A549 (cell line): ENCODE measurements around the gene CD109. TPM values are rescaled to one million over a fixed set of nuclear protein-coding genes. Genes with fewer than 3 reads are reported as not detected.

ENCODE experiments used
- ATAC-seq, 2 experiments: fragments of 200-7000 bp in 1 of 2; fragments of >200 bp in 1 of 2; cut with Nextera tagmentation in 1 of 2; cut with Tn5 transposase in 1 of 2; 3 replicates each; pipeline versions ENCODE4 v1.8.0 to v1.9.1; 2018 to 2020; ENCODE audit warnings: mild to moderate bottlenecking in 1 of 2, moderate library complexity in 1 of 2
- CTCF ChIA-PET: fragments of 300-600 bp; sonication (Branson Sonifier 250); formaldehyde crosslinking; extraction: SDS; loops from one replicate; lab custom pipeline; 2021; ENCODE audit warnings: antibody characterized with exemption, inconsistent platforms; lab: Yijun Ruan, JAX
- POLR2A ChIA-PET: fragments of 350-600 bp; formaldehyde crosslinking; extraction: SDS; loops from one replicate; lab custom pipeline; 2021; ENCODE audit warnings: antibody characterized with exemption, inconsistent platforms; lab: Yijun Ruan, JAX
- DNase-seq, 2 experiments: peaks; one replicate each; pipeline versions ENCODE4 v3.0.0 to v3.0.0-alpha.2; 2011 to 2016; ENCODE audit warnings: low read depth in 1 of 2, low spot score in 1 of 2
- FAIRE-seq: peaks from 2 replicates; lab custom pipeline; 2011; peaks lifted over from hg19 to GRCh38; lab: Jason Lieb, UNC
- H3K27ac ChIP-seq, 2 experiments: fragments of >200 bp; sonication (Bioruptor Twin); formaldehyde crosslinking; 3 replicates each; pipeline ENCODE4 v1.5.1; 2016 to 2017
- H3K4me1 ChIP-seq: fragments of >200 bp; sonication (Bioruptor Twin); formaldehyde crosslinking; 3 replicates; pipeline ENCODE4 v1.6.1; 2016
- H3K4me2 ChIP-seq: fragments of >200 bp; sonication (Bioruptor Twin); formaldehyde crosslinking; 3 replicates; pipeline ENCODE4 v1.6.1; 2016
- H3K4me3 ChIP-seq: fragments of >200 bp; sonication (Bioruptor Twin); formaldehyde crosslinking; 3 replicates; pipeline ENCODE4 v1.5.1; 2016
- H3K9me3 ChIP-seq: fragments of >200 bp; sonication (Bioruptor Twin); formaldehyde crosslinking; 3 replicates; pipeline ENCODE4 v1.6.1; 2016
- CBX2 ChIP-seq: fragments of 200-600 bp; sonication (generic); IDR thresholded peaks from 2 replicates; pipeline ENCODE4 v1.6.1; 2016; ENCODE audit warnings: low read depth, mild to moderate bottlenecking, borderline replicate concordance
- CBX8 ChIP-seq: fragments of 200-600 bp; sonication (generic); IDR thresholded peaks from 2 replicates; pipeline ENCODE4 v1.6.1; 2016
- CHD2 ChIP-seq: fragments of 150-350 bp; IDR thresholded peaks from 2 replicates; pipeline ENCODE4 v1.6.1; 2014; ENCODE audit warnings: low read length; ENCODE audit not compliant: partially characterized antibody
- CTCF ChIP-seq: fragments of >200 bp; sonication (Bioruptor Twin); formaldehyde crosslinking; IDR thresholded peaks from 3 replicates; pipeline ENCODE4 v1.5.1; 2016
- EHMT2 ChIP-seq: fragments of 200-600 bp; sonication (generic); IDR thresholded peaks from 2 replicates; pipeline ENCODE4 v1.6.1; 2016; ENCODE audit warnings: antibody characterized with exemption, low read depth, mild to moderate bottlenecking, moderate library complexity
- FOSB ChIP-seq: fragments of 250-450 bp; sonication (Bioruptor Pico); IDR thresholded peaks from 2 replicates; pipeline ENCODE4 v1.5.0; 2020; ENCODE audit warnings: mild to moderate bottlenecking, moderate library complexity
- FOSL2 ChIP-seq, 2 experiments: fragments of 450-650 bp in 1 of 2; fragments of >200 bp in 1 of 2; sonication (Bioruptor Twin) in 1 of 2; formaldehyde crosslinking; IDR thresholded peaks; 2 replicates each; pipeline versions ENCODE4 v1.5.0 to v1.6.1; 2016 to 2020; ENCODE audit warnings: mild to moderate bottlenecking in 1 of 2, moderate library complexity in 1 of 2
- FOXS1 ChIP-seq: fragments of 250-450 bp; sonication (Bioruptor Pico); IDR thresholded peaks from 2 replicates; pipeline ENCODE4 v1.5.0; 2020; ENCODE audit warnings: mild to moderate bottlenecking, moderate library complexity
- GATA3 ChIP-seq: IDR thresholded peaks from 2 replicates; pipeline ENCODE4 v1.6.1; 2012; ENCODE audit warnings: borderline replicate concordance
- HMGXB4 ChIP-seq: fragments of 250-450 bp; sonication (Bioruptor Pico); IDR thresholded peaks from 2 replicates; pipeline ENCODE4 v1.5.0; 2021; ENCODE audit warnings: mild to moderate bottlenecking, moderate library complexity, borderline replicate concordance
- HOXA7 ChIP-seq: fragments of 250-450 bp; sonication (Bioruptor Pico); IDR thresholded peaks from 2 replicates; pipeline ENCODE4 v1.5.0; 2020; ENCODE audit warnings: mild to moderate bottlenecking, moderate library complexity
- HOXB13 ChIP-seq: fragments of 250-450 bp; sonication (Bioruptor Pico); IDR thresholded peaks from 2 replicates; pipeline ENCODE4 v1.5.0; 2020; ENCODE audit warnings: low read depth, mild to moderate bottlenecking, moderate library complexity
- HOXB5 ChIP-seq: fragments of 250-450 bp; sonication (Bioruptor Pico); IDR thresholded peaks from 2 replicates; pipeline ENCODE4 v1.5.0; 2020; ENCODE audit warnings: mild to moderate bottlenecking, moderate library complexity
- MAFK ChIP-seq: fragments of 450-650 bp; IDR thresholded peaks from 2 replicates; pipeline ENCODE4 v1.6.1; 2014; ENCODE audit not compliant: partially characterized antibody
- MYC ChIP-seq: IDR thresholded peaks from 2 replicates; pipeline ENCODE4 v1.6.1; 2012; ENCODE audit warnings: mild to moderate bottlenecking, inconsistent platforms, low read length, improper control_type of control experiment, borderline replicate concordance
- NPAS2 ChIP-seq: fragments of 250-450 bp; sonication (Bioruptor Pico); IDR thresholded peaks from 2 replicates; pipeline ENCODE4 v1.8.0; 2022; ENCODE audit warnings: mild to moderate bottlenecking, moderate library complexity, borderline replicate concordance
- RARB ChIP-seq: fragments of 250-450 bp; sonication (Bioruptor Pico); IDR thresholded peaks from 2 replicates; pipeline ENCODE4 v1.8.0; 2021; ENCODE audit warnings: mild to moderate bottlenecking, moderate library complexity
- RNF2 ChIP-seq: fragments of 200-600 bp; sonication (generic); IDR thresholded peaks from 2 replicates; pipeline ENCODE4 v1.6.1; 2016; ENCODE audit warnings: low read depth, mild to moderate bottlenecking, antibody characterized with exemption, moderate library complexity, borderline replicate concordance
- TFCP2L1 ChIP-seq: fragments of 250-450 bp; sonication (Bioruptor Pico); IDR thresholded peaks from 2 replicates; pipeline ENCODE4 v1.5.0; 2021; ENCODE audit warnings: mild to moderate bottlenecking
- TP53 ChIP-seq: fragments of 250-450 bp; sonication (Bioruptor Pico); IDR thresholded peaks from 2 replicates; pipeline ENCODE4 v1.5.0; 2021; ENCODE audit warnings: mild to moderate bottlenecking, moderate library complexity
- ZC3H11A ChIP-seq: fragments of 450-650 bp; IDR thresholded peaks from 2 replicates; pipeline ENCODE4 v1.6.1; 2014; ENCODE audit warnings: antibody characterized with exemption, mild to moderate bottlenecking
- ZNF302 ChIP-seq: fragments of 250-450 bp; sonication (Bioruptor Pico); IDR thresholded peaks from 2 replicates; pipeline ENCODE4 v1.9.0; 2021; ENCODE audit warnings: inconsistent platforms, mild to moderate bottlenecking, moderate library complexity
- WGBS: methylation state at CpG from one replicate; pipeline ENCODE4 v1.1.6; 2017; ENCODE audit errors: missing lambda C conversion rate; 5-methylcytosine and 5-hydroxymethylcytosine counted together
- polyA plus RNA-seq, 4 experiments: library from polyadenylated mRNA; depleted of rRNA in 3 of 4; stranded (reverse); fragments of >200 nt; fragmentation: RNase III in 1 of 4; extraction: RNeasy Plus Mini Kit Qiagen cat#74134 plus additional on column Dnase treatment in 1 of 4; gene quantifications; 2 replicates in 3 of 4; 3 replicates in 1 of 4; pipeline ENCODE4 v1.2.3, GENCODE V29; 2011 to 2017
- TF ChIP-seq, protein P1 (sequence below): fragments of >200 bp; sonication (Bioruptor Twin); formaldehyde crosslinking; IDR thresholded peaks from 2 replicates; pipeline ENCODE4 v1.6.1; 2016
- TF ChIP-seq, protein P2 (sequence below): fragments of 250-450 bp; sonication (Bioruptor Pico); IDR thresholded peaks from 2 replicates; pipeline ENCODE4 v1.5.0; 2020; ENCODE audit warnings: low read depth, mild to moderate bottlenecking, moderate library complexity
- TF ChIP-seq, protein P3 (sequence below): IDR thresholded peaks from 2 replicates; pipeline ENCODE4 v1.6.1; 2012; ENCODE audit warnings: low read depth, borderline replicate concordance

Gene CD109
- polyA plus RNA-seq, 2 of the 4 experiments (the other 2 are of a cell fraction): 18.3 to 56.7 TPM

DNA sequence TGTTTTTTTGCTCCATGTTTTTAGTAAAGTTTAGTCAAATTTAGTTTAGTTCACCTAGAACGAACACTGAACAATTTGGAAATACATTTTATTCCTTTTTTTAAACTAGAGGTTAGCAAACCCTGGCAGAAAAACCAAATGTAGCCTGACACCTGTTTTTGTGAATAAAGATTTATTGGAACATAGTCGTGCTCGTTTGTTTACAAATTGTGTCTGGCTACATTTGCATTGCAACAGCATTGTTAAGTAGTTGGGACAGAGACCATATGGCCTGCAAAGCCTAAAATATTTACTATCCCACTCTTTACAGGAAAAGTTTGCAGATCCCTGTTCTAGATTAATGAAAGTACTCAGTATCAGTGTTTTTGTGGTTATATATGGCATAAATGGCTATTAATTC is 56.9 kb downstream of the CD109 start:
- Histone ChIP-seq H3K27ac (no peak overlapping the region), H3K4me2 (no peak overlapping the region), H3K4me3 (no peak overlapping the region), H3K9me3 (no peaks in the 10 kb centered on the region), H3K4me1 (no peaks in the 10 kb centered on the region)
- ChIA-PET POLR2A (no interaction called here), CTCF (no interaction called here)
- DNase-seq (no peak), ATAC-seq (no peak), FAIRE-seq (no peak)
- TF ChIP-seq CBX2 (no peak), RNF2 (no peak), HOXB13 (no peak), HMGXB4 (CRISPR knock-in tag) (no peak), FOSB (CRISPR knock-in tag) (no peak), TP53 (CRISPR knock-in tag) (no peak), CTCF (no peak), MAFK (no peak), HOXA7 (CRISPR knock-in tag) (no peak), ZC3H11A (no peak), FOXS1 (CRISPR knock-in tag) (no peak), TFCP2L1 (CRISPR knock-in tag) (no peak), RARB (CRISPR knock-in tag) (no peak), NPAS2 (CRISPR knock-in tag) (no peak), EHMT2 (no peak)
- TF ChIP-seq, protein P1, sequence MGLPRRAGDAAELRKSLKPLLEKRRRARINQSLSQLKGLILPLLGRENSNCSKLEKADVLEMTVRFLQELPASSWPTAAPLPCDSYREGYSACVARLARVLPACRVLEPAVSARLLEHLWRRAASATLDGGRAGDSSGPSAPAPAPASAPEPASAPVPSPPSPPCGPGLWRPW: no peak
- TF ChIP-seq, protein P2, sequence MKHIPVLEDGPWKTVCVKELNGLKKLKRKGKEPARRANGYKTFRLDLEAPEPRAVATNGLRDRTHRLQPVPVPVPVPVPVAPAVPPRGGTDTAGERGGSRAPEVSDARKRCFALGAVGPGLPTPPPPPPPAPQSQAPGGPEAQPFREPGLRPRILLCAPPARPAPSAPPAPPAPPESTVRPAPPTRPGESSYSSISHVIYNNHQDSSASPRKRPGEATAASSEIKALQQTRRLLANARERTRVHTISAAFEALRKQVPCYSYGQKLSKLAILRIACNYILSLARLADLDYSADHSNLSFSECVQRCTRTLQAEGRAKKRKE (CRISPR knock-in tag): no peak
- TF ChIP-seq, protein P3, sequence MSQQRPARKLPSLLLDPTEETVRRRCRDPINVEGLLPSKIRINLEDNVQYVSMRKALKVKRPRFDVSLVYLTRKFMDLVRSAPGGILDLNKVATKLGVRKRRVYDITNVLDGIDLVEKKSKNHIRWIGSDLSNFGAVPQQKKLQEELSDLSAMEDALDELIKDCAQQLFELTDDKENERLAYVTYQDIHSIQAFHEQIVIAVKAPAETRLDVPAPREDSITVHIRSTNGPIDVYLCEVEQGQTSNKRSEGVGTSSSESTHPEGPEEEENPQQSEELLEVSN: no peak
- 100% methylated on average over 3 of the region's 3 CpGs for WGBS

- Histone ChIP-seq H3K4me3 (no peak overlapping the region), H3K4me2 (no peak overlapping the region), H3K9me3 (no peaks in the 10 kb centered on the region), H3K27ac (no peak overlapping the region), H3K4me1 (no peaks in the 10 kb centered on the region)
- POLR2A ChIA-PET: no interaction called here
- DNase-seq (no peak), FAIRE-seq (no peak), ATAC-seq (no peak)
- CTCF ChIA-PET: no interaction called here
- TF ChIP-seq RARB (CRISPR knock-in tag) (no peak), HOXB5 (CRISPR knock-in tag) (no peak), CHD2 (no peak), ZNF302 (CRISPR knock-in tag) (no peak), CTCF (no peak), MYC (no peak), MAFK (no peak), GATA3 (no peak), CBX2 (no peak), TP53 (CRISPR knock-in tag) (no peak), CBX8 (no peak), FOSL2 (IDR thresholded peaks at IDR 0.05) (no peak), FOSL2 (CRISPR knock-in tag; IDR thresholded peaks at IDR 0.05) (no peak), HOXA7 (CRISPR knock-in tag) (no peak)
- TF ChIP-seq, protein P1: no peak
- 93% methylated on average over 1 of the region's 1 CpG for WGBS
Observed at GRCh38 chr6:73766040-73766439, 70.0 kb downstream of the CD109 start.
